Astrocyte of the cerebellum (primary cell): ENCODE data around the gene ASH1L.
"Not testable (repeated sequence)": the region's sequence is repeated elsewhere in the genome, so short reads cannot be mapped to it uniquely, and the experiment has no call there.

Experiments
- DNase-seq: peaks from one replicate; pipeline ENCODE4 v3.0.0-alpha.2; 2011; ENCODE audit warnings: low read depth
- H3K4me3 ChIP-seq: 2 replicates; pipeline ENCODE4 v1.5.1; 2011; ENCODE audit warnings: mild to moderate bottlenecking, low read depth, low read length, moderate library complexity
- CTCF ChIP-seq: IDR thresholded peaks from 2 replicates; pipeline ENCODE4 v1.5.1; 2012; ENCODE audit warnings: low read length, low read depth, moderate library complexity, mild to moderate bottlenecking; ENCODE audit errors: missing control alignments
- in situ Hi-C: cut with HindIII; loops from 2 replicates; pipeline ENCODE4 v1.10.0; 2017; ENCODE audit warnings: low sequenced_read_pairs

The ASH1L gene

DNA sequence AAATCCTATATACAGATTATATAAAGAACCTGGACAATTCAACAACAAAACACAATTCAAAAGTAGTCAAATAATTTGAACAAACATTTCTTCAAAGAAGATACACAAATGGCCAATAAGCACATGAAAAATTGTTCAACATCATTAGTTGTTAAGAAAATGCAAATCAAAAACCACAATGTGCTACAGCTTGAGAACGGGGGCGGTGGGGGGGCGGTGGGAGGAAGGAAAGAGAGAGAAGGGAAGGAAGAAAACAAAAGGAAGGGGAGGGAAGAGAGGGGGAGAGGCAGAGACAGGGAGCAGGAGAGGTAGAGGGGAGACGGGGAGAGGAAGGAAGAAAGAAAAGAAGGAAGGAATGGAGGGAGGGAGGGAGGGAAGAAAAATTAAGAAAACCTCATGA is 44.1 kb downstream of the ASH1L start:
- TF ChIP-seq CTCF: no peak
- in situ Hi-C loops: no loop called here
- DNase-seq: no peak
- no peak overlapping the region for H3K4me3 ChIP-seq

GRCh38 chr1:155514582-155515187 is 47.9 kb downstream of the ASH1L start:
- H3K4me3 ChIP-seq: no peak overlapping the region
- DNase-seq: no peak
- in situ Hi-C loops: no loop called here
- no peak for TF ChIP-seq CTCF

DNA sequence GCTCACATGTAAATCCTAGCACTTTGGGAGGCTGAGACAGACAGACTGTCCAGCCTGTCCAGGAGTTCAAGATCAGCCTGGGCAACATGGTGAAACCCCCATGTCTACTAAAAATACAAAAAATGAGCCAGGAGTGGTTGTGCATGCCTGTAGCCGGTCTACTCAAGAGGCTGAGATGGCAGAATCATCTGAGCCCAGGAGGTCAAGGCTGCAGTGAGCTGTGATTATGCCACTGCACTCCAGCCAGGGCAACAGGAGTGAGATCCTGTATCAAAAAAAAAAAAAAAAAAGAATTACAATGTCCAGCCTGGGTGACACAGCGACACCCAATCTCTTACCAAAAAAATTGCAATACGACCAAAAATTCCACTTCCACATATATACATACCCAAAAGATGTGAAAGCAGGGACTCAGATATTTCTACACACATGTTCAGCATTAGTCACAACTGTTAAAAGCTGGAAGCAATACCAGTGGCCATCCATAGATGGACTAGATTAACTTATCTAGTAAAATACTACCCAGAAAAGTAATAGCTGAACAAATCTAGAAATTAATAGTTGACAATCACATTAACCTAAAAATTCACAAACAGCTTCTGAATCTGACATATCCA is 49.2 kb downstream of the ASH1L start:
- H3K4me3 ChIP-seq: no peak overlapping the region
- TF ChIP-seq CTCF: no peak
- in situ Hi-C loops: no loop called here
- DNase-seq: no peak

DNA sequence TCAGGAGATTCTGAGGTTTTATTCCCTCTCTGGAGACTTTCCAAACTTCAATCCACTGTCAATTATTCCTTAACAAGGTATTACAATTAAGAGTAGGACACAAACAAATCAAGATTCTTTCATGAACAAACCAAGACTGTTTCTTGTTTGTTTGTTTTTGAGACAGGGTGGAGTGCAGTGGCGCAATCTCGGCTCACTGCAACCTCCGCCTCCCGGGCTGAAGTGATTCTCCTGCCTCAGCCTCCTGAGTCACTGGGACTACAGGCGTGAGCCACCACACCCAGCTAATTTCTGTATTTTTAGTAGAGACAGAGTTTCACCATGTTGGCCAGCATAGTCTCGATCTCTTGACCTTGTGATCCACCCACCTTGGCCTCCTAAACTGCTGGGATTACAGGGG is 51.2 kb downstream of the ASH1L start:
- DNase-seq, in situ Hi-C loops, H3K4me3 ChIP-seq: not testable (repeated sequence)

DNA sequence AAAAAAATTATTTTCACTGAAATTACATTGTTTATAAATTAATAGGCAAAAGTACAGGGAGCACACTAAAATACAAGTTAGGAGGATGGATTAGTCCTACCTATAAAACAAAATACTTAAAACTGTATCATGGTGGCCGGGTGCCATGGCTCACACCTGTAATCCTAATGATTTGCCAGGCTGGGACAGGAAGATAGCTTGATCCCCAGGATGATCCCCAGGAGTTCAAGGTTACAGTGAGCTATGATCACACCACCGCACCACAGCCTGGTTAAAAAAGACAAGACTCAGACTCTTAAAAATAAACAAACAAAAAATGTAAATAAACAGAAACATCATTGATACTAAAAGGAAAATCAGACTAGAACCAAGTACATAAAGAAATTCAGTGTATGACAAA is 53.5 kb downstream of the ASH1L start:
- in situ Hi-C loops: no loop called here
- no peak for DNase-seq
- H3K4me3 ChIP-seq: no peak overlapping the region
- TF ChIP-seq CTCF: no peak

GRCh38 chr1:155507945-155508344 is 54.7 kb downstream of the ASH1L start:
- no peak overlapping the region for H3K4me3 ChIP-seq
- in situ Hi-C loops: no loop called here
- no peak for DNase-seq
- TF ChIP-seq CTCF: no peak

DNA sequence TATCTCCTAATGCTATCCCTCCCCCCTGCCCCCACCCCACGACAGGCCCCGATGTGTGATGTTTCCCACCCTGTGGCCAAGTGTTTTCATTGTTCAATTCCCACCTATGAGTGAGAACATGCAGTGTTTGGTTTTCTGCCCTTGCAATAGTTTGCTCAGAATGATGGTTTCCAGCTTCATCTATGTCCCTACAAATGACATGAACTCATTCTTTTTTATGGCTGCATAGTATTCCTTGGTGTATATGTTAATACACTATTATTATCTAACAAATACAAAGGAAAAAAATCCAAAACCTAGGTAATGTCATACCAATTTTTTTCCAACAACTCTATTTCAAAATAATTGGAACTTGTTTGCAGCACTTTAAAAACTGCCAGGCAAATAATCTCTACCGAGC is 56.6 kb downstream of the ASH1L start:
- in situ Hi-C loops, H3K4me3 ChIP-seq, DNase-seq: not testable (repeated sequence)

- H3K4me3 ChIP-seq: no peak overlapping the region
- in situ Hi-C loops: no loop called here
- DNase-seq: no peak
- TF ChIP-seq CTCF: peak; percentile 39
Observed at GRCh38 chr1:155504207-155504606, 58.4 kb downstream of the ASH1L start.
